Testis (tissue), 3 donors: ENCODE data around the gene IL7R. TPM values are rescaled to one million over a fixed set of nuclear protein-coding genes. Genes with fewer than 3 reads are reported as not detected.

ENCODE experiments used
- DNase-seq: peaks from one replicate; pipeline ENCODE4 v3.0.0-alpha.2; 2019
- H3K27ac ChIP-seq, 2 donors: fragments of 200-600 bp; sonication (generic); one replicate each; pipeline ENCODE4 v1.5.1; 2019
- H3K27me3 ChIP-seq: fragments of 200-600 bp; sonication (generic); one replicate; pipeline ENCODE4 v1.5.1; 2019
- H3K36me3 ChIP-seq: fragments of 200-600 bp; sonication (generic); one replicate; pipeline ENCODE4 v1.5.1; 2017; ENCODE audit warnings: low read depth; ENCODE audit errors: missing control alignments
- H3K4me1 ChIP-seq: fragments of 200-600 bp; sonication (generic); one replicate; pipeline ENCODE4 v1.5.1; 2019
- H3K4me3 ChIP-seq, 2 donors: fragments of 200-600 bp; sonication (generic); one replicate each; pipeline ENCODE4 v1.5.1; 2017 to 2019
- H3K9me3 ChIP-seq: fragments of 200-600 bp; sonication (generic); one replicate; pipeline ENCODE4 v1.5.1; 2017
- POLR2A ChIP-seq: fragments of 450-650 bp; IDR thresholded peaks from one replicate; pipeline ENCODE4 v1.6.1; 2017; ENCODE audit warnings: antibody characterized with exemption, mild to moderate bottlenecking, moderate library complexity
- WGBS, 2 donors: methylation state at CpG; one replicate each; pipeline ENCODE4 v1.1.5; 2018; 5-methylcytosine and 5-hydroxymethylcytosine counted together
- intact Hi-C: fragments of 100-400 bp; cut with DNase I; formaldehyde crosslinking; loops from one replicate; pipeline ENCODE4 v1.15.1; 2023; ENCODE audit warnings: low total_unique reads
- polyA plus RNA-seq: library from polyadenylated mRNA; stranded (reverse); fragments of 350-450 nt; fragmentation: Illumina TruSeq; extraction: RNeasy Lipid Tissue Mini Kit (QIAGEN cat#74804); gene quantifications from one replicate; pipeline ENCODE4 v1.2.3, GENCODE V29; 2014; ENCODE audit warnings: low read depth, low replicate concordance; ENCODE audit not compliant: insufficient read depth
- total RNA-seq, 2 donors: library from RNA; depleted of rRNA; stranded (reverse); fragments of >200 nt; gene quantifications; one replicate each; pipeline ENCODE4 v1.2.3, GENCODE V29; 2016
- TF ChIP-seq, protein P1 (sequence below), 3 experiments: fragments of 450-650 bp in 2 of 3; fragments of 200-600 bp in 1 of 3; sonication (generic) in 1 of 3; IDR thresholded peaks; one replicate each; pipeline ENCODE4 v1.5.1; 2016 to 2019; ENCODE audit warnings: antibody characterized with exemption in 3 of 3, mild to moderate bottlenecking in 2 of 3, moderate library complexity in 1 of 3

The IL7R gene
- total and polyA plus RNA-seq, 3 donors from 2014 or later = 7.6 to 17.5 (median 12.1) TPM

DNA sequence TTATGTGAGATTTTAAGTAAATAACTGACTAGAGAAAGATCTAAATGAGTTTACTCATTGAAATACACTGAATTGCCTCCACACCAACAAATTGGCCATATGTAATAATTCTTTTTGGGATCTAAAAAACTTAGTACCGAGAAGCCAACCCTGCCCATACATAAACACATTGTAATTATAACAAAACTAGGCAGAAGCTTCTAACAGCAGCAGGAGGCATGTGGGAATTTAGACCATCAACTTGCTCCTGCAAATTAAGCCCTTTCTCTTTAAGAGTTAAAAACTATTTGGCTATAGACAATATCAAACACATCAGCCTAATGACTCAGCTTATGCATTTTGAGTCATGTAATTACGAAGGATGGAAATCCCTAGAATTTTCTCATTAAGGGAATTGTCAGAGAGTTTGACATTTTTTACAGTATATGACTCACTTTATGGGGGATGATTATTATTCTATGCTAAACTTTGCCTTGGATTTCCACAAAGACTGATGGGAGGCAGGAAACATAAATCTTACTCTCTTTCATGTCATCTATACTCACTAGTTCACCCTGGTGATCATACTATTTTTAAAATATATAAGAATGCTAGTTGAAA, 1.0 kb downstream of the IL7R start:
- Histone ChIP-seq H3K4me1 (peaks cover 30% of the 10 kb centered on the region), H3K9me3 (no peaks in the 10 kb centered on the region), H3K27ac (no peak overlapping the region), H3K4me3 (no peak overlapping the region), H3K36me3 (no peaks in the 10 kb centered on the region), H3K27me3 (no peaks in the 10 kb centered on the region)
- TF ChIP-seq, protein P1, sequence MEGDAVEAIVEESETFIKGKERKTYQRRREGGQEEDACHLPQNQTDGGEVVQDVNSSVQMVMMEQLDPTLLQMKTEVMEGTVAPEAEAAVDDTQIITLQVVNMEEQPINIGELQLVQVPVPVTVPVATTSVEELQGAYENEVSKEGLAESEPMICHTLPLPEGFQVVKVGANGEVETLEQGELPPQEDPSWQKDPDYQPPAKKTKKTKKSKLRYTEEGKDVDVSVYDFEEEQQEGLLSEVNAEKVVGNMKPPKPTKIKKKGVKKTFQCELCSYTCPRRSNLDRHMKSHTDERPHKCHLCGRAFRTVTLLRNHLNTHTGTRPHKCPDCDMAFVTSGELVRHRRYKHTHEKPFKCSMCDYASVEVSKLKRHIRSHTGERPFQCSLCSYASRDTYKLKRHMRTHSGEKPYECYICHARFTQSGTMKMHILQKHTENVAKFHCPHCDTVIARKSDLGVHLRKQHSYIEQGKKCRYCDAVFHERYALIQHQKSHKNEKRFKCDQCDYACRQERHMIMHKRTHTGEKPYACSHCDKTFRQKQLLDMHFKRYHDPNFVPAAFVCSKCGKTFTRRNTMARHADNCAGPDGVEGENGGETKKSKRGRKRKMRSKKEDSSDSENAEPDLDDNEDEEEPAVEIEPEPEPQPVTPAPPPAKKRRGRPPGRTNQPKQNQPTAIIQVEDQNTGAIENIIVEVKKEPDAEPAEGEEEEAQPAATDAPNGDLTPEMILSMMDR (IDR thresholded peaks at IDR 0.05) = no peak
- no peak for TF ChIP-seq POLR2A
- intact Hi-C loops = no loop called here
- 66 to 67% methylated on average over 2 of the region's 2 CpGs for WGBS, 2 donors
- no peak for DNase-seq

GRCh38 chr5:35859101-35859661, 2.5 kb downstream of the IL7R start:
- 66 to 73% methylated on average over 3 of the region's 3 CpGs for WGBS, 2 donors
- Histone ChIP-seq H3K36me3 (no peaks in the 10 kb centered on the region), H3K27ac (no peak overlapping the region), H3K4me1 (peaks cover 15% of the 10 kb centered on the region), H3K9me3 (no peaks in the 10 kb centered on the region), H3K4me3 (no peak overlapping the region), H3K27me3 (no peaks in the 10 kb centered on the region)
- no peak for DNase-seq
- intact Hi-C loops = no loop called here
- no peak for TF ChIP-seq POLR2A
- TF ChIP-seq, protein P1 (IDR thresholded peaks at IDR 0.05) = no peak

- H3K27ac ChIP-seq = no peak overlapping the region
Measured at GRCh38 chr5:35860686-35861085, 4.0 kb downstream of the IL7R start.

GRCh38 chr5:35861718-35862117, 5.0 kb downstream of the IL7R start:
- Histone ChIP-seq H3K4me1 (peaks cover 6% of the 10 kb centered on the region), H3K4me3 (no peak overlapping the region), H3K9me3 (no peaks in the 10 kb centered on the region), H3K36me3 (no peaks in the 10 kb centered on the region), H3K27me3 (no peaks in the 10 kb centered on the region), H3K27ac (no peak overlapping the region)
- 62 to 71% methylated on average over 1 of the region's 1 CpG for WGBS, 2 donors
- intact Hi-C loops = no loop called here
- no peak for TF ChIP-seq POLR2A
- TF ChIP-seq, protein P1 (IDR thresholded peaks at IDR 0.05) = no peak
- DNase-seq = no peak

More at GRCh38 chr5:35860686-35861085, 4.0 kb downstream of the IL7R start:
- DNase-seq = no peak
- Histone ChIP-seq H3K27me3 (no peaks in the 10 kb centered on the region), H3K9me3 (no peaks in the 10 kb centered on the region), H3K4me1 (peaks cover 11% of the 10 kb centered on the region), H3K4me3 (no peak overlapping the region), H3K36me3 (no peaks in the 10 kb centered on the region)
- intact Hi-C loops = no loop called here
- no peak for TF ChIP-seq POLR2A
- TF ChIP-seq, protein P1 (IDR thresholded peaks at IDR 0.05) = no peak
- WGBS, 2 donors = 83 to 85% methylated on average over 1 of the region's 1 CpG

- Histone ChIP-seq H3K4me1 (peaks cover 3% of the 10 kb centered on the region), H3K27ac (no peak overlapping the region), H3K4me3 (no peak overlapping the region), H3K9me3 (no peaks in the 10 kb centered on the region), H3K36me3 (no peaks in the 10 kb centered on the region), H3K27me3 (no peaks in the 10 kb centered on the region)
- intact Hi-C loops = no loop called here
- TF ChIP-seq, protein P1 (IDR thresholded peaks at IDR 0.05) = no peak
- no peak for TF ChIP-seq POLR2A
- no peak for DNase-seq
- 74 to 78% methylated on average over 2 of the region's 2 CpGs for WGBS, 2 donors
Measured at GRCh38 chr5:35862126-35862525, 5.4 kb downstream of the IL7R start.
